ENCODE results near the gene ENTPD6. TPM values are rescaled to one million over a fixed set of nuclear protein-coding genes. Genes with fewer than 3 reads are reported as not detected.

Gene ENTPD6
- polyA plus RNA-seq, 1 donor from 2014 or later, result 143 TPM

DNA sequence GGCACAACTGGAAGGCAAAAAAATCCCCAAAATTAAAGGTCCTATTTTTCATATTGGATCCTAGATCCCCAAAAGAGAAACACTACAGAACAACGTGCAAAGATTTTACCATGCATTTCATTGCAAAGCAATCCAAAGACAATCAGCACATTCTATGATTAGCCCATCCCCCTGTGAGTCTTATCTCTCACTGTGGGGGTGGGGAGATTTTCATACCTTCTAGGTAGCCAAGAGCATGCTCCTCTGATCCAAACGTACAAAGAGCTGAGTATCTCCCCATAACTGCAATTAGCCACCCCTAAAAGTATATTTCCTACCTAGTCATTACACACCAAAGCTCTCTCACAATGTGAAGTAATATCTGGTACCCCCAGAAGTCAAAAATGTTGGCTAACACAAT lies 22.2 kb upstream of the ENTPD6 start:
- Histone ChIP-seq H3K27ac (ENCODE audit: low read length) (no peak overlapping the region), H3K27me3 (ENCODE audit: insufficient read depth, low read depth, low read length) (no peaks in the 10 kb centered on the region), H3K4me3 (ENCODE audit: low read length) (no peak overlapping the region), H3K9me2 (ENCODE audit: insufficient read depth, low read length) (no peaks in the 10 kb centered on the region), H3K36me3 (ENCODE audit: insufficient read depth, low read length) (no peaks in the 10 kb centered on the region), H4K20me1 (ENCODE audit: insufficient read depth) (no peaks in the 10 kb centered on the region), H2AFZ (ENCODE audit: low read depth, low read length) (no peak overlapping the region), H3K9ac (ENCODE audit: low read length) (no peak overlapping the region), H3K9me3 (ENCODE audit: low read length) (peaks cover 5% of the 10 kb centered on the region), H3K79me2 (replicated peaks; ENCODE audit: insufficient read depth, low read length) (no peaks in the 10 kb centered on the region), H3K4me2 (ENCODE audit: low read length) (no peak overlapping the region), H3F3A (ENCODE audit: insufficient read depth, low read length, poor library complexity, severe bottlenecking) (no peaks in the 10 kb centered on the region)
- TF ChIP-seq SMC3 (conservative IDR thresholded peaks at IDR 0.05; ENCODE audit: poor library complexity) (no peak), MXI1 (conservative IDR thresholded peaks at IDR 0.05; ENCODE audit: poor library complexity, severe bottlenecking) (no peak), POLR2AphosphoS5 (IDR thresholded peaks at IDR 0.05) (no peak), EP300 (conservative IDR thresholded peaks at IDR 0.05; ENCODE audit: poor library complexity, severe bottlenecking) (no peak), EZH2 (IDR thresholded peaks at IDR 0.05; ENCODE audit: borderline replicate concordance, insufficient read depth, low read length, poor library complexity, severe bottlenecking) (no peak), TAF1 (IDR thresholded peaks at IDR 0.05; ENCODE audit: low read depth) (no peak), RAD21 (conservative IDR thresholded peaks at IDR 0.05) (no peak)
- TF ChIP-seq, protein P1, sequence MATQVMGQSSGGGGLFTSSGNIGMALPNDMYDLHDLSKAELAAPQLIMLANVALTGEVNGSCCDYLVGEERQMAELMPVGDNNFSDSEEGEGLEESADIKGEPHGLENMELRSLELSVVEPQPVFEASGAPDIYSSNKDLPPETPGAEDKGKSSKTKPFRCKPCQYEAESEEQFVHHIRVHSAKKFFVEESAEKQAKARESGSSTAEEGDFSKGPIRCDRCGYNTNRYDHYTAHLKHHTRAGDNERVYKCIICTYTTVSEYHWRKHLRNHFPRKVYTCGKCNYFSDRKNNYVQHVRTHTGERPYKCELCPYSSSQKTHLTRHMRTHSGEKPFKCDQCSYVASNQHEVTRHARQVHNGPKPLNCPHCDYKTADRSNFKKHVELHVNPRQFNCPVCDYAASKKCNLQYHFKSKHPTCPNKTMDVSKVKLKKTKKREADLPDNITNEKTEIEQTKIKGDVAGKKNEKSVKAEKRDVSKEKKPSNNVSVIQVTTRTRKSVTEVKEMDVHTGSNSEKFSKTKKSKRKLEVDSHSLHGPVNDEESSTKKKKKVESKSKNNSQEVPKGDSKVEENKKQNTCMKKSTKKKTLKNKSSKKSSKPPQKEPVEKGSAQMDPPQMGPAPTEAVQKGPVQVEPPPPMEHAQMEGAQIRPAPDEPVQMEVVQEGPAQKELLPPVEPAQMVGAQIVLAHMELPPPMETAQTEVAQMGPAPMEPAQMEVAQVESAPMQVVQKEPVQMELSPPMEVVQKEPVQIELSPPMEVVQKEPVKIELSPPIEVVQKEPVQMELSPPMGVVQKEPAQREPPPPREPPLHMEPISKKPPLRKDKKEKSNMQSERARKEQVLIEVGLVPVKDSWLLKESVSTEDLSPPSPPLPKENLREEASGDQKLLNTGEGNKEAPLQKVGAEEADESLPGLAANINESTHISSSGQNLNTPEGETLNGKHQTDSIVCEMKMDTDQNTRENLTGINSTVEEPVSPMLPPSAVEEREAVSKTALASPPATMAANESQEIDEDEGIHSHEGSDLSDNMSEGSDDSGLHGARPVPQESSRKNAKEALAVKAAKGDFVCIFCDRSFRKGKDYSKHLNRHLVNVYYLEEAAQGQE (IDR thresholded peaks at IDR 0.05; ENCODE audit: borderline replicate concordance), result no peak
- TF ChIP-seq, protein P2, sequence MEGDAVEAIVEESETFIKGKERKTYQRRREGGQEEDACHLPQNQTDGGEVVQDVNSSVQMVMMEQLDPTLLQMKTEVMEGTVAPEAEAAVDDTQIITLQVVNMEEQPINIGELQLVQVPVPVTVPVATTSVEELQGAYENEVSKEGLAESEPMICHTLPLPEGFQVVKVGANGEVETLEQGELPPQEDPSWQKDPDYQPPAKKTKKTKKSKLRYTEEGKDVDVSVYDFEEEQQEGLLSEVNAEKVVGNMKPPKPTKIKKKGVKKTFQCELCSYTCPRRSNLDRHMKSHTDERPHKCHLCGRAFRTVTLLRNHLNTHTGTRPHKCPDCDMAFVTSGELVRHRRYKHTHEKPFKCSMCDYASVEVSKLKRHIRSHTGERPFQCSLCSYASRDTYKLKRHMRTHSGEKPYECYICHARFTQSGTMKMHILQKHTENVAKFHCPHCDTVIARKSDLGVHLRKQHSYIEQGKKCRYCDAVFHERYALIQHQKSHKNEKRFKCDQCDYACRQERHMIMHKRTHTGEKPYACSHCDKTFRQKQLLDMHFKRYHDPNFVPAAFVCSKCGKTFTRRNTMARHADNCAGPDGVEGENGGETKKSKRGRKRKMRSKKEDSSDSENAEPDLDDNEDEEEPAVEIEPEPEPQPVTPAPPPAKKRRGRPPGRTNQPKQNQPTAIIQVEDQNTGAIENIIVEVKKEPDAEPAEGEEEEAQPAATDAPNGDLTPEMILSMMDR (IDR thresholded peaks at IDR 0.05; ENCODE audit: poor library complexity, severe bottlenecking), result no peak

DNA sequence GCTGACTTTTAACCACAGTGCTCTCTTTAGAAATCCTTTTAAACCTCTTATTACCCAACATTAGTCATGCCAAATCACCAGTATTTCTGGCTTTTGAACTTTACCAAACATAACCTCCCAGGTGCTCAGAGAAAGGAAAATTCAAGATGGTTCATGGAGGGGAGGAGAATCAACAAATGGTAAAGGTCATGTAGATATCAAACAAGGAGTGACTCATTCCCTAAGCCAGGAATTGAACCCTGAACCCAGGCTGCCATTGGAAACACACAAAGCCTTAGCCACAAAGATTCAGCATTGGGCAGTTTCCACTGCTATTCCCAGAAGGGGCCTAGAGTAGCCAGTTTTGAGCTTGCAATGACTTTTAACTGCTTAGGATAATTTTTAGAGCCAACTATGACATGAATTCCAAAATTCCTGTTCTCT lies 21.6 kb upstream of the ENTPD6 start:
- H3K9me2 ChIP-seq (ENCODE audit: insufficient read depth, low read length), result no peaks in the 10 kb centered on the region
- H3K9me3 ChIP-seq (ENCODE audit: low read length), result peaks cover 5% of the 10 kb centered on the region
- H3K9ac ChIP-seq (ENCODE audit: low read length), result no peak overlapping the region
- no peak overlapping the region for H3K4me3 ChIP-seq (ENCODE audit: low read length)
- no peaks in the 10 kb centered on the region for H4K20me1 ChIP-seq (ENCODE audit: insufficient read depth)
- no peak overlapping the region for H2AFZ ChIP-seq (ENCODE audit: low read depth, low read length)
- H3F3A ChIP-seq (ENCODE audit: insufficient read depth, low read length, poor library complexity, severe bottlenecking), result no peaks in the 10 kb centered on the region
- no peaks in the 10 kb centered on the region for H3K79me2 ChIP-seq (replicated peaks; ENCODE audit: insufficient read depth, low read length)
- no peaks in the 10 kb centered on the region for H3K36me3 ChIP-seq (ENCODE audit: insufficient read depth, low read length)
- no peak overlapping the region for H3K4me2 ChIP-seq (ENCODE audit: low read length)
- no peak overlapping the region for H3K27ac ChIP-seq (ENCODE audit: low read length)
- H3K27me3 ChIP-seq (ENCODE audit: insufficient read depth, low read depth, low read length), result no peaks in the 10 kb centered on the region
- TF ChIP-seq TAF1 (IDR thresholded peaks at IDR 0.05; ENCODE audit: low read depth), result no peak
- TF ChIP-seq POLR2AphosphoS5 (IDR thresholded peaks at IDR 0.05), result no peak
- TF ChIP-seq, protein P2 (IDR thresholded peaks at IDR 0.05; ENCODE audit: poor library complexity, severe bottlenecking), result no peak
- no peak for TF ChIP-seq MXI1 (conservative IDR thresholded peaks at IDR 0.05; ENCODE audit: poor library complexity, severe bottlenecking)
- no peak for TF ChIP-seq EZH2 (IDR thresholded peaks at IDR 0.05; ENCODE audit: borderline replicate concordance, insufficient read depth, low read length, poor library complexity, severe bottlenecking)
- no peak for TF ChIP-seq SMC3 (conservative IDR thresholded peaks at IDR 0.05; ENCODE audit: poor library complexity)
- TF ChIP-seq EP300 (conservative IDR thresholded peaks at IDR 0.05; ENCODE audit: poor library complexity, severe bottlenecking), result no peak
- TF ChIP-seq, protein P1 (IDR thresholded peaks at IDR 0.05; ENCODE audit: borderline replicate concordance), result no peak
- TF ChIP-seq RAD21 (conservative IDR thresholded peaks at IDR 0.05), result no peak
